SK-N-SH treated with all-trans-retinoic acid at 6 μM for 48 hours (cell line): Measurements from ENCODE around the gene NDRG4.

Experiments
- ATAC-seq: fragments of 200-7000 bp; cut with Tn5 transposase; 3 replicates; pipeline ENCODE4 v1.9.1; 2020; ENCODE audit warnings: mild to moderate bottlenecking, moderate library complexity
- ARNTL ChIP-seq: fragments of 450-650 bp; formaldehyde crosslinking; IDR thresholded peaks from 2 replicates; pipeline ENCODE4 v1.5.0; 2020; ENCODE audit warnings: low read depth, mild to moderate bottlenecking, moderate library complexity, borderline replicate concordance
- CREB5 ChIP-seq: fragments of 250-450 bp; sonication (Bioruptor Pico); IDR thresholded peaks from 2 replicates; pipeline ENCODE4 v1.5.1; 2020; ENCODE audit warnings: low read depth, mild to moderate bottlenecking, moderate library complexity
- CSRNP3 ChIP-seq: fragments of 250-450 bp; sonication (Bioruptor Pico); IDR thresholded peaks from 2 replicates; pipeline ENCODE4 v1.5.1; 2021; ENCODE audit warnings: mild to moderate bottlenecking, moderate library complexity
- ESRRG ChIP-seq: fragments of 250-450 bp; sonication (Bioruptor Pico); IDR thresholded peaks from 2 replicates; pipeline ENCODE4 v1.6.1; 2021; ENCODE audit warnings: mild to moderate bottlenecking
- GLIS3 ChIP-seq: fragments of 250-450 bp; sonication (Bioruptor Pico); IDR thresholded peaks from 2 replicates; pipeline ENCODE4 v1.5.0; 2020; ENCODE audit warnings: mild to moderate bottlenecking, moderate library complexity
- ISL1 ChIP-seq: fragments of 250-450 bp; sonication (Bioruptor Pico); IDR thresholded peaks from 2 replicates; pipeline ENCODE4 v2.1.2; 2022; ENCODE audit warnings: mild to moderate bottlenecking, moderate library complexity
- OSR1 ChIP-seq: fragments of 250-450 bp; sonication (Bioruptor Pico); IDR thresholded peaks from 2 replicates; pipeline ENCODE4 v1.8.0; 2022; ENCODE audit warnings: moderate library complexity, mild to moderate bottlenecking, inconsistent platforms
- PATZ1 ChIP-seq: fragments of 250-450 bp; sonication (Bioruptor Pico); IDR thresholded peaks from 2 replicates; pipeline ENCODE4 v1.8.0; 2020; ENCODE audit warnings: mild to moderate bottlenecking, moderate library complexity, borderline replicate concordance
- POU6F1 ChIP-seq: fragments of 250-450 bp; sonication (Bioruptor Pico); IDR thresholded peaks from 2 replicates; pipeline ENCODE4 v1.8.0; 2021; ENCODE audit warnings: low read depth, mild to moderate bottlenecking, moderate library complexity, borderline replicate concordance
- SNAI2 ChIP-seq: fragments of 250-450 bp; sonication (Bioruptor Pico); IDR thresholded peaks from 2 replicates; pipeline ENCODE4 v1.5.0; 2020; ENCODE audit warnings: mild to moderate bottlenecking, moderate library complexity
- TCF4 ChIP-seq: fragments of 250-450 bp; sonication (Bioruptor Pico); IDR thresholded peaks from 2 replicates; pipeline ENCODE4 v1.8.0; 2021; ENCODE audit warnings: mild to moderate bottlenecking, moderate library complexity, borderline replicate concordance
- TOX ChIP-seq: fragments of 250-450 bp; sonication (Bioruptor Pico); IDR thresholded peaks from 2 replicates; pipeline ENCODE4 v1.8.0; 2021; ENCODE audit warnings: mild to moderate bottlenecking, moderate library complexity, borderline replicate concordance
- TSHZ2 ChIP-seq: fragments of 250-450 bp; sonication (Bioruptor Pico); IDR thresholded peaks from 2 replicates; pipeline ENCODE4 v1.5.0; 2020; ENCODE audit warnings: mild to moderate bottlenecking, moderate library complexity
- ZC3H10 ChIP-seq: fragments of 250-450 bp; sonication (Bioruptor Pico); IDR thresholded peaks from 2 replicates; pipeline ENCODE4 v1.5.1; 2021; ENCODE audit warnings: mild to moderate bottlenecking, moderate library complexity
- ZFP3 ChIP-seq: fragments of 250-450 bp; sonication (Bioruptor Pico); IDR thresholded peaks from 2 replicates; pipeline ENCODE4 v1.5.0; 2020; ENCODE audit warnings: mild to moderate bottlenecking, moderate library complexity
- ZFP30 ChIP-seq: fragments of 450-650 bp; formaldehyde crosslinking; IDR thresholded peaks from 2 replicates; pipeline ENCODE4 v1.5.0; 2022; ENCODE audit warnings: mild to moderate bottlenecking, moderate library complexity
- ZNF8 ChIP-seq: fragments of 450-650 bp; formaldehyde crosslinking; IDR thresholded peaks from 2 replicates; pipeline ENCODE4 v1.5.0; 2020; ENCODE audit warnings: mild to moderate bottlenecking, moderate library complexity

The NDRG4 gene

GRCh38 chr16:58474296-58474695 lies 25.6 kb upstream of the NDRG4 start (continued):
- TF ChIP-seq ZC3H10 (CRISPR knock-in tag) (no peak), TOX (no peak), GLIS3 (CRISPR knock-in tag) (no peak), POU6F1 (CRISPR knock-in tag) (no peak), SNAI2 (CRISPR knock-in tag) (no peak), CREB5 (CRISPR knock-in tag) (no peak)

- no peak for TF ChIP-seq SNAI2 (CRISPR knock-in tag)
- TF ChIP-seq CREB5 (CRISPR knock-in tag), result no peak
- no peak for TF ChIP-seq ISL1 (CRISPR knock-in tag)
- no peak for TF ChIP-seq ARNTL (CRISPR knock-in tag)
- no peak for TF ChIP-seq TCF4 (CRISPR knock-in tag)
- ATAC-seq, result no peak
These were observed 24.8 kb upstream of the NDRG4 start for GRCh38 chr16:58475091-58475619.

- TF ChIP-seq ZNF8 (CRISPR knock-in tag) (no peak), ESRRG (CRISPR knock-in tag) (no peak), TOX (no peak), ZFP3 (CRISPR knock-in tag) (no peak), SNAI2 (CRISPR knock-in tag) (no peak), PATZ1 (no peak), POU6F1 (CRISPR knock-in tag) (no peak), CSRNP3 (CRISPR knock-in tag) (no peak), ZC3H10 (CRISPR knock-in tag) (no peak), ZFP30 (no peak), TSHZ2 (CRISPR knock-in tag) (no peak), OSR1 (CRISPR knock-in tag) (no peak)
- TF ChIP-seq, all 23 proteins: peak for 0
- ATAC-seq, result no peak
These were observed 23.2 kb upstream of the NDRG4 start for GRCh38 chr16:58476791-58477190.
